UCSD-AML1 (cell line): ENCODE results near the gene RSPH6A.
"Not testable (repeated sequence)": the region's sequence is repeated elsewhere in the genome, so short reads cannot be mapped to it uniquely, and the experiment has no call there.

ENCODE experiments used
- DNase-seq: peaks from one replicate; lab custom pipeline; 2025; ENCODE audit not compliant: unreplicated experiment; lab: John Stamatoyannopoulos, UW

RSPH6A gene

GRCh38 chr19:45766869-45767346 lies 48.2 kb downstream of the RSPH6A start:
- no peak for DNase-seq

GRCh38 chr19:45766296-45766868 lies 48.7 kb downstream of the RSPH6A start:
- no peak for DNase-seq

- no peak for DNase-seq
These were observed 49.3 kb downstream of the RSPH6A start for GRCh38 chr19:45765702-45766295.

GRCh38 chr19:45764945-45765701 lies 50.0 kb downstream of the RSPH6A start:
- DNase-seq: no peak

- no peak for DNase-seq
These were observed 50.6 kb downstream of the RSPH6A start for GRCh38 chr19:45764475-45764874.

GRCh38 chr19:45763691-45764294 lies 51.3 kb downstream of the RSPH6A start:
- DNase-seq: no peak

DNA sequence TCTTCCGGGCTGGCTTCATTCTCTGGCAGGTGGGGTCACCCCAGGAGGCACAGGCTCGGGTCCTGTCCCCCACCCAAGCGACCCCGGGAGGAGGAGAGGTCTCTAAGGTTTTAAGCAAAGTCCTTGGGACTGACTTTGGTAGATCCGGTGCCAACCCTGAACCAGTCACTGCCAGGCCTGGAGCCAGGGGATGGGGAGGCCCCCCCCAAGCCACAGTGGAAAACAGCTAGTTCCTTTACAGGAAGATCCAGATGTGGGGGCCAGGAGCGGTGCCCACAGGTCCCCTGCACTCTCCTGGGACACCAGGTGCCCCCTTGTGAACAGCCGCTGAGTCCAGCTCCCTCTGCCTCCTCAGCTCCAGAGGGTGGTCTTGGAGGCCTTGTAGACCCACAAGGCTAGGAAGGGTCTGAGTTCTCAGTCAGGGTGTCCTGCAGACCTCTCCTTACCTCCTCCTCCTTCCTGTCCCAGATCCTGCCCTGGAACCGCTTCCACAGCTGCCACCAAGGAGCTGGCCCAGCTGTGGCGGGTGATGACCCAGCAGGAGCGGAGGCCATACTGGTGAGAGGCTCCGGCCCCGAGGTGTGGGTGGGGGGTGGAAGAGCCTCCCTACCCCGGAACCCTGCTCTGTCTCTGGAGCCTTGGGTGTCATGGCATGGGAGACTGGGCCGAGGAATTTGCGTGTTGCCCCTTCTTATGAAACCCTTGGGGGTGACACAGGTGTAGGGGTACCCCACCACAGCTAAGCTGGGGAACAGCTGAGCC lies 52.1 kb downstream of the RSPH6A start:
- DNase-seq: no peak

DNA sequence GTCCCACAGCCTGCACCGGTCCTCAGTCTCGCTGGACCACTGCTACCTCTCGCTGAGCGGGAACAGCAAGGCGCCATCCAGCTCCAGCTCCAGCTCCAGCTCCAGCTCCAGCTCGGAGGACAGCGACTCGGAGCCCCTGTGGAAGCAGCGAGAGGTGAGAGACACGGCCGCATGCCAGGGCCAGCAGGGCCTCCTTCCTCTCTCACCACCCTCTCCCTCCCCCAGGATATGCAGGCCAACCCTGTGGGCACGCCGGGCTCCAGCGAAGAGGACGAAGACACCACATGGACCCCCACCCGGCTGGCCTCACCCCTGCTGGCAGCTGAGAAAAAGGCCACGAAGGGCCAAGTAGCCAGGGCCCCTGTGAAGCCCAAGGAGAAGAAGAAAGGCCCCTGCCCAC lies 53.4 kb downstream of the RSPH6A start:
- no peak for DNase-seq

- DNase-seq: no peak
These were observed 56.2 kb downstream of the RSPH6A start for GRCh38 chr19:45758921-45759320.

GRCh38 chr19:45757695-45758094 lies 57.4 kb downstream of the RSPH6A start:
- no peak for DNase-seq

DNA sequence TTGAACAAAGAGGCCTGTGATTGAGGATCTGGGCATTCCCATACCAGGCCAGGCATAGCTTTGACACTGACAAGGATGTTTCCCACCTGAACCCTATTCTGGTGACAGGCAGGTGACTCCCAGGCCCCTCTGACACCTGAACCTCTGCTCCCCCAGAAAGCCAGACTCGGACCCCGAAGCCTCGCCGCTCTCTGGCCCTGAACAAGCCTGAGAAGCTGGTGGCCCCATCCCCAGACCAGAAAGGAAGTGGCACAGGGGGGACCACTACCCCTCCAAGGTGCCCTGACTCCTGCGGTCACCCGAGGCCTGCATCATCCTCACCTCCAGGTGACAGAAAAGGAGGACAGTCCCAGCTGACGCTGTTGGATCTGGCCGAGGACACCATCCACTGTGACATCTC lies 60.8 kb downstream of the RSPH6A start:
- no peak for DNase-seq

DNA sequence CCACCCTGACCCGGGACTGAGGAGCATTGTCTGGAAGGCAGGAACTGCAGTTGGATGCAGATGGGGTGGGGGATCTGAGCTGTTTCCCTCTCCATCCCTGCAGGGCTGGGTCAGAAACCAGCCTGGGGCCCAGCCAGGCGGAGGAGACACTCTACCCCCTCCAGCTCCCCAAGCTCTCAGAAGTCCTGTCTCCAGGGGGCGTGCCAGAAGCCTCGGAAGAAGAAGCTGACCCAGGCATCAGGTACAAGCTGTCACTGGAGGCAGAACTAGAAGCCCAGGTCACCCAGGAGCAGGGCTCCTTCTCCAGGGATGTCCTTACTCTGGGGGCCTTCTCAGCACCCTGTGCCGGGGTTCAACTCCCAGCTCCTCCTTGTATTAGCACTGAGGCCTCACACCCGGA lies 61.6 kb downstream of the RSPH6A start:
- DNase-seq: no peak

DNA sequence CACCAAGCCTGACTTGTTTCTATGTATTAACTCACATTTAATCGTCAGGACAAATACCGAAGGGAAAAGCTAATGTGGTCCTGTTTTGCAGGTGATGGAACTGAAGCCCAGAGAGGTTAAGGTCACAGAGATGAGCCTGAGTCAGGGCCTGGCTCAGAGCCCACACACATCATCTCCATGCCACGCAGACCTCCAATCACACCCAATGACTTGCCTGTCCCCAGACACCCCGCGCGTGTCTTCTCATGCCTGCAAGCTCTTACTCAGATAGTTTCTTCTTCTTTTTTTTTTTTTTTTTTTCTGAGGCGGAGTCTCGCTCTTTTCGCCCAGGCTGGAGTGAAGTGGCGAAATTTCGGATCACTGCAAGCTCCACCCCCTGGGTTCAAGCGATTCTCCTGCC lies 62.5 kb downstream of the RSPH6A start:
- no peak for DNase-seq

GRCh38 chr19:45751483-45751882 lies 63.6 kb downstream of the RSPH6A start:
- not testable (repeated sequence) for DNase-seq

DNA sequence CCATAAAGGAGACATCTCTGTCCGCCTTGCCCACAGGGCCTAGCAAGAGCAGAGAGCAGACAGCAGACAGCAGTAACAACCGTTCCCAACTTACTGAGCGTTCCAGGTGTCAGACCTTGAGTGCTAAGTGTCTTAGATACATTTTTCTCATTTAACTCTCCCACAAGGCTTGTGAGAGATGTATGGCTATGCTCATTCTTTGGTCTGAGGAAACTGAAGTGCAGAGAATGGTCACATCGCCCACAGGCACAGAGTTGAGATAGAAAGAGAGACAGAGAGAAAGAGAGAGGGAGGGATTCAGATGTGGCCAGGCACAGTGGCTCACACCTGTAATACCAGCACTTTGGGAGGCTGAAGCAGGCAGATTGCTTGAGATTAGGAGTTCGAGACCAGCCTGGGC lies 67.6 kb downstream of the RSPH6A start:
- no peak for DNase-seq

DNA sequence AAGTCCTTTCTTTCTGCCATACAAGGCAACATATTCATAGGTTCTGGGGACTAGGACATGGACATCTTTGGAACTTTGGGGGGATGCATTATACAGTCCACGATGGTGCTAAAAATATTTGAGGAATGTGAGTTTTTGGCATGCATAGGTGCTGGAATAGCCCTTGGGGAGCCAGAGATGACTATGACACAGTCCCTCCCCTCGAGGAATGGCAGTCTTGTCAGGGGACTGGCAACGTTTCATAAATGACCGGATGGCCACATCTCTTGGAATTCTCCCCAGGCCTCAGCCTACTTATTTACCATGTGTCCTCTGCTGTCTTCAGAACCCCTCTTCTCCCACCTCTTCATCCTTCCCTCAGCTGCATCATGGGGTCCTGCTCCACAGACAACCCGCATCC lies 68.2 kb downstream of the RSPH6A start:
- DNase-seq: no peak
